Common myeloid progenitor, CD34-positive (primary cell): ENCODE measurements around the gene HPSE.
"Not testable (repeated sequence)": the region's sequence is repeated elsewhere in the genome, so short reads cannot be mapped to it uniquely, and the experiment has no call there.

Experiments
- CTCF ChIA-PET: fragments of 350-600 bp; sonication (Branson Sonifier 250); formaldehyde crosslinking; loops from one replicate; lab custom pipeline; 2021; ENCODE audit warnings: antibody characterized with exemption; lab: Charles Lee
- POLR2A ChIA-PET: fragments of 350-600 bp; sonication (Branson Sonifier 250); formaldehyde crosslinking; loops from one replicate; lab custom pipeline; 2021; ENCODE audit warnings: antibody characterized with exemption; lab: Charles Lee
- DNase-seq, 3 donors: peaks; one replicate each; pipeline versions ENCODE4 v3.0.0 to v3.0.0-alpha.2; 2013
- H3K27ac ChIP-seq, 2 experiments: 1 replicate in 1 of 2; 2 replicates in 1 of 2; pipeline ENCODE4 v1.7.0; 2013; ENCODE audit warnings: inconsistent platforms in 2 of 2, low read length in 2 of 2, mild to moderate bottlenecking in 2 of 2, low read depth in 1 of 2, moderate library complexity in 1 of 2; ENCODE audit not compliant: severe bottlenecking in 2 of 2, insufficient read depth in 1 of 2, poor library complexity in 1 of 2
- H3K27me3 ChIP-seq, 5 experiments: replicated peaks in 2 of 5; 1 replicate in 3 of 5; 2 replicates in 2 of 5; pipeline versions ENCODE4 v1.6.1 to v1.7.0; 2013; ENCODE audit warnings: low read length in 4 of 5, mild to moderate bottlenecking in 2 of 5, moderate library complexity in 2 of 5, inconsistent platforms in 1 of 5; ENCODE audit not compliant: insufficient read depth in 5 of 5, control insufficient read depth in 4 of 5
- H3K36me3 ChIP-seq, 4 experiments: 1 replicate in 2 of 4; 2 replicates in 2 of 4; pipeline versions ENCODE4 v1.6.1 to v1.7.0; 2013; ENCODE audit warnings: low read length in 3 of 4, control low read depth in 1 of 4, mild to moderate bottlenecking in 1 of 4; ENCODE audit not compliant: control insufficient read depth in 4 of 4, insufficient read depth in 4 of 4
- H3K4me1 ChIP-seq, 4 experiments: 1 replicate in 3 of 4; 2 replicates in 1 of 4; pipeline versions ENCODE4 v1.6.1 to v1.7.1; 2013; ENCODE audit warnings: low read length in 3 of 4, mild to moderate bottlenecking in 3 of 4, control low read depth in 1 of 4, inconsistent platforms in 1 of 4, moderate library complexity in 1 of 4; ENCODE audit not compliant: control insufficient read depth in 4 of 4, insufficient read depth in 4 of 4; ENCODE audit errors: control extremely low read depth in 1 of 4
- H3K4me3 ChIP-seq, 7 experiments: 1 replicate in 4 of 7; 2 replicates in 3 of 7; pipeline versions ENCODE4 v1.5.1 to v1.7.0; 2013; ENCODE audit warnings: mild to moderate bottlenecking in 7 of 7, low read length in 6 of 7, moderate library complexity in 6 of 7, inconsistent platforms in 2 of 7, low read depth in 2 of 7, control low read depth in 1 of 7; ENCODE audit not compliant: insufficient read depth in 4 of 7, control insufficient read depth in 1 of 7; ENCODE audit errors: extremely low read depth in 1 of 7
- H3K9me3 ChIP-seq, 5 experiments: 1 replicate in 4 of 5; 2 replicates in 1 of 5; pipeline versions ENCODE4 v1.6.1 to v1.7.1; 2013; ENCODE audit warnings: low read length in 4 of 5, mild to moderate bottlenecking in 2 of 5, inconsistent platforms in 1 of 5, low read depth in 1 of 5, moderate library complexity in 1 of 5; ENCODE audit not compliant: control insufficient read depth in 4 of 5, insufficient read depth in 2 of 5; ENCODE audit errors: control extremely low read depth in 1 of 5
- WGBS: methylation state at CpG from one replicate; pipeline ENCODE4 v1.1.5; 2013; ENCODE audit not compliant: insufficient coverage; 5-methylcytosine and 5-hydroxymethylcytosine counted together

The HPSE gene

DNA sequence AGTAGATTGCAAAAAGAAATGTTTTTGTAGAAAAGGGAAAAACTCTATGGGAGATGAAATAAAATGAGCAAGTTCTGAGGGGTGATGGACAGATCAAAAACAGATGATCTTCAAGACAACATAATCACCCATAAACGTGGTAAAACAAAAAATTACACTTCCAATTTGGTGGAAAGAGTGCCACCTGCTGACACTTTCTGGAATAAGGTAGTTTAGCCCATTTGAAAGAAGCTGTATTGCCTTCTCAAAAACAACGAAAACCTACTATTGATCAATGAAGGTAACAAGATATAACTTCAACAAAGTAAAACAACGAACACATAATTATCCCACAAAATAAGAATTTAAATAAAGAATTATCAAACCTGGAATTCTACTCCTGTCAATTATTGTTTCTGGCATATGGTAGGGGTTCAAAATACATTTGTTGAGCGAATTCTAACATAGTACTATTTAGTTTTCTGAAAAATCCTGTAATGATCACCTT, 52.6 kb downstream of the HPSE start:
- Histone ChIP-seq H3K4me1 (peaks cover 19 to 53% (median 40%) of the 10 kb centered on the region in 4 experiments), H3K27ac (no peak overlapping the region), H3K9me3 (no peaks in the 10 kb centered on the region), H3K27me3 (no peaks in the 10 kb centered on the region), H3K36me3 (peaks cover 2 to 13% (median 4%) of the 10 kb centered on the region in 4 experiments), H3K4me3 (peak overlapping the region in 1 of 7 experiments; percentile 10)
- POLR2A ChIA-PET = interaction anchor here (0.8 kb wide), 1 partner anchor 29 kb away, joined by 5 read pairs; no protein-coding TSS in a partner anchor
- no CpG with 5 or more reads among the region's 4 CpGs for WGBS
- CTCF ChIA-PET = interaction anchor here (0.9 to 6.3 kb wide), 14 partner anchors 9 to 211 kb away, joined by 3 to 50 read pairs (median 14); no protein-coding TSS in a partner anchor
- peak; percentile 77 to 87 (median 83) for DNase-seq

DNA sequence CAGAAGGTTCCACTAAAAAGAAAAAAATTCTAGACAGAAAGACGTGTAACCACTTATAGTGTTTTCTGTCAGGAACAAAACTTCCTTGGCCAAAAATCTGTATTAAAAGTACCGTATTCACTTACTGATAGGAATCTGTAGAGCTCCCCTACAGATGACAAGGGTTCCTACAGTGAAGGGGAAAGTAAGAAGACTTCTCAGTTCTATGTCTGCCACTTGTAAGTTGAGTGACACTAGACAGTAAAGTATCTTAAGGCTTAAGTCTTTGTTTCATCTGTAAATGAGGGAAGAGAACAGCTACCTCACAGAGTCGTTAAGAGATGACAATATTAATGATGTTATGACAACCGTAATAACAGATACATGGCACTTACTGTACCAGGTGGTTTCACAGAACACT, 53.3 kb downstream of the HPSE start:
- peaks cover 2 to 15% (median 4%) of the 10 kb centered on the region in 4 experiments for H3K36me3 ChIP-seq
- H3K9me3 ChIP-seq = no peaks in the 10 kb centered on the region
- no CpG with 5 or more reads among the region's 4 CpGs for WGBS
- H3K27me3 ChIP-seq = no peaks in the 10 kb centered on the region
- no peak overlapping the region for H3K27ac ChIP-seq
- peaks cover 23 to 60% (median 43%) of the 10 kb centered on the region in 4 experiments for H3K4me1 ChIP-seq
- POLR2A ChIA-PET = interaction anchor here (1.0 kb wide), 1 partner anchor 59 kb away, joined by 4 read pairs; no protein-coding TSS in a partner anchor
- CTCF ChIA-PET = interaction anchor here (0.7 to 6.3 kb wide), 29 partner anchors 10 to 439 kb away, joined by 3 to 50 read pairs (median 4); no protein-coding TSS in a partner anchor
- H3K4me3 ChIP-seq = no peak overlapping the region
- peak in 2 of 3 donors; percentile 47 to 64 for DNase-seq

DNA sequence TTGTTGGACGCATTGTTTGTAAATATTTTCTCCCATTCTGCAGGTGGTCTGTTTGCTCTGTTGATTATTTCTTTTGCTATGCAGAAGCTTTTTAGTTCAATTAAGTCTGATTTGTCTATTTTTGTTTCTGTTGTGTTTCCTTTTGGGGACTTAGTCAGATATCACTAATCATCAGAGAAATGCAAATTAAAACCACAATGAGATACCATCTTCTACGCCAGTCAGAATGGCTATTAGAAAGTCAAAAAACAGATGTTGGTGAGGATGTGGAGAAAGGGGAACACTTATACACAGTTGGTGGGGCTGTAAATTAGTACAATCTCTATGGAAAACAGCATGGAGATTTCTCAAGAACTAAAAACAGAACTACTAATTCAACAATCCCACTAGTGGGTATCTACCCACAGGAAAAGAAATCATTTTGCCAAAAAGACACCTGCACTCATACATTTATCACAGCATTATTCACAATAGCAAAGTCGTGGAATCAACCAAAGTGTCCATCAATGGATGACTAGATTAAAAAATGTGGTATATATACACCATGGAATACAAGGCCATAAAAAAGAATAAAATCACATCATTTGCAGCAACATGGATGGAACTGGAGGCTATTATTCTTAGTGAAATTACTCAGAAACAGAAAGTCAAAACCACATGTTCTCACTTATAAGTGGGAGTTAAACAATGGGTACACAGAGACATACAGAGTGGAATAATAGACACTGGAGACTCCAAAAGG, 58.2 kb downstream of the HPSE start:
- H3K27me3 ChIP-seq = no peaks in the 10 kb centered on the region
- peaks cover 7 to 26% (median 12%) of the 10 kb centered on the region in 4 experiments for H3K4me1 ChIP-seq
- ChIA-PET CTCF (interaction anchor here (1.5 kb wide), 1 partner anchor 201 kb away, joined by 3 read pairs; no protein-coding TSS in a partner anchor), POLR2A (no interaction called here)
- no peak overlapping the region for H3K27ac ChIP-seq
- no peaks in the 10 kb centered on the region for H3K9me3 ChIP-seq
- WGBS = no CpG with 5 or more reads among the region's 3 CpGs
- DNase-seq = peak in 2 of 3 donors; percentile 54 to 63
- H3K4me3 ChIP-seq = peak overlapping the region in 1 of 7 experiments; percentile 16
- peaks cover 6 to 23% (median 14%) of the 10 kb centered on the region in 4 experiments for H3K36me3 ChIP-seq

DNA sequence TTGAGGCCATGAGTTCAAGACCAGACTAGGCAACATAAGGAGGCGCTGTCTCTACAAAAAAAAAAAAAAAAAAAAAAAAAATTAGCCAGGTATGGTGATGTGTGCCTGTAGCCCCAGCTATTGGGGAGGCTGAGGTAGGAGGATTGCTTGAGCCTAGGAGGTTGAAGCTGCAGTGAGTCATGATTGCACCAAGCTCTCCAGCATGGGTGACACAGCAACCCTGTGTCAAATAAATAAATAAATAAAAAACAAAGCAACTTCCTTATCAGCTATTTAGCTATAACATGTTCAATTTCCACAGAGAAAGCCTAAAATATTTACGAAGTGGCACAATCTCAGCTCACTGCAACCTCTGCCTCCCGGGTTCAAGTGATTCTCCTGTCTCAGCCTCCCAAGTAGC, 60.7 kb downstream of the HPSE start:
- POLR2A ChIA-PET = not testable (repeated sequence)

DNA sequence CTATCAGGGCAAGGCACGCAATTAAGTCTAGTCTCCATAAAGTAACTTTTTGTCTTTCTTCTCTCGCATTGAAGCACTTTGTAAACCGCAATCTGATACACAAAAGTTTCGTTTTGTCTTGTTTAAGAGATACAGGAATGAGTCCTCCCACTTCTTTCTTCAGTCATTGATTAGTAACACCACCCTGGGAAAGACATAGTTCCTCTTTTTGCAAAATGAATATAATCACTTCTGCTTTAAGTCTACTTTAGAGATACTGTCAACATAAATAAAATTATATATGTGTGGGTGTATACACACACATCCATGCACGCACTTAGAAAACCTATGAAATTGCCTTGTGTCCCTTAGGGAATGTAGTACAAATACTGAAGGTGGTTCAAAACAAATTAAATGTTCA, 61.7 kb downstream of the HPSE start:
- H3K9me3 ChIP-seq = no peaks in the 10 kb centered on the region
- peaks cover 0 to 24% (median 9%) of the 10 kb centered on the region in 4 experiments for H3K4me1 ChIP-seq
- no peak overlapping the region for H3K4me3 ChIP-seq
- WGBS = 90% methylated on average over 4 of the region's 5 CpGs
- CTCF ChIA-PET = interaction anchor here (1.0 to 1.4 kb wide), 4 partner anchors 9 to 20 kb away, joined by 3 to 5 read pairs (median 3); no protein-coding TSS in a partner anchor
- peak in 2 of 3 donors; percentile 48 to 63 for DNase-seq
- H3K36me3 ChIP-seq = peaks cover 19 to 35% (median 24%) of the 10 kb centered on the region in 4 experiments
- no peak overlapping the region for H3K27ac ChIP-seq
- POLR2A ChIA-PET = no interaction called here
- H3K27me3 ChIP-seq = no peaks in the 10 kb centered on the region

More for the DNA sequence above, 60.7 kb downstream of the HPSE start:
- peaks cover 0 to 18% (median 9%) of the 10 kb centered on the region in 4 experiments for H3K4me1 ChIP-seq
- not testable (repeated sequence) for H3K27ac ChIP-seq, H3K27me3 ChIP-seq, H3K4me3 ChIP-seq, H3K9me3 ChIP-seq
- WGBS = 100% methylated on average over 2 of the region's 3 CpGs
- peaks cover 19 to 39% (median 26%) of the 10 kb centered on the region in 4 experiments for H3K36me3 ChIP-seq
- peak in 2 of 3 donors; percentile 38 to 48 for DNase-seq
- CTCF ChIA-PET = interaction anchor here (0.6 to 1.8 kb wide), 7 partner anchors 8 to 266 kb away, joined by 3 to 4 read pairs (median 3); partner anchors contain the start of gene COQ2

DNA sequence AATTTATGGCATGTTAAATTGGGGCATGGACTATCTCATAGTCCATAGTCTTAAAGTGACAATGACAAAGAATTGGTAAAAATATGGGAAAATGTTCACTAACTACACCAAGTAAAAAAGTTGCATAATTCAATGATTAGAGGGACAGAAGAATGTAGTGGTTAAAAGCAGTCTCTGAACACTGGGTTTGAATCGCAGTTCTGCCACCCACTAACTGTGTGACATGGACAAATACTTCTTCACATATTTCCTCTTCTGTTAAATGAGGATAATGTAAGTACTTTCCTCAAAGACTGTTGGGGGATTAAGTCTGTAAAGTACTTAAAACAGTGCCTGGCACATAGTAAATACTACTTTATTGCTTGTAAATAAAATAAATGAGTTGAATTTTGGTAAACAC, 65.4 kb downstream of the HPSE start:
- CTCF ChIA-PET = no interaction called here
- WGBS = no CpG with 5 or more reads among the region's 1 CpG

More for the DNA sequence above, 65.4 kb downstream of the HPSE start:
- no peaks in the 10 kb centered on the region for H3K9me3 ChIP-seq
- no peak for DNase-seq
- POLR2A ChIA-PET = no interaction called here
- H3K27ac ChIP-seq = no peak overlapping the region
- H3K4me3 ChIP-seq = no peak overlapping the region
- no peaks in the 10 kb centered on the region for H3K27me3 ChIP-seq
- H3K4me1 ChIP-seq = peaks cover 4 to 29% (median 12%) of the 10 kb centered on the region in 4 experiments
- H3K36me3 ChIP-seq = peaks cover 24 to 49% (median 30%) of the 10 kb centered on the region in 4 experiments
